HG02588 (cell line): Measurements from ENCODE around the gene FARSB.

Experiments
- ATAC-seq: cut with Tn5 transposase; IDR thresholded peaks from one replicate; pipeline ENCODE4 v1.9.1; 2021; ENCODE audit warnings: mild to moderate bottlenecking, moderate library complexity; ENCODE audit not compliant: unreplicated experiment

Gene FARSB

DNA sequence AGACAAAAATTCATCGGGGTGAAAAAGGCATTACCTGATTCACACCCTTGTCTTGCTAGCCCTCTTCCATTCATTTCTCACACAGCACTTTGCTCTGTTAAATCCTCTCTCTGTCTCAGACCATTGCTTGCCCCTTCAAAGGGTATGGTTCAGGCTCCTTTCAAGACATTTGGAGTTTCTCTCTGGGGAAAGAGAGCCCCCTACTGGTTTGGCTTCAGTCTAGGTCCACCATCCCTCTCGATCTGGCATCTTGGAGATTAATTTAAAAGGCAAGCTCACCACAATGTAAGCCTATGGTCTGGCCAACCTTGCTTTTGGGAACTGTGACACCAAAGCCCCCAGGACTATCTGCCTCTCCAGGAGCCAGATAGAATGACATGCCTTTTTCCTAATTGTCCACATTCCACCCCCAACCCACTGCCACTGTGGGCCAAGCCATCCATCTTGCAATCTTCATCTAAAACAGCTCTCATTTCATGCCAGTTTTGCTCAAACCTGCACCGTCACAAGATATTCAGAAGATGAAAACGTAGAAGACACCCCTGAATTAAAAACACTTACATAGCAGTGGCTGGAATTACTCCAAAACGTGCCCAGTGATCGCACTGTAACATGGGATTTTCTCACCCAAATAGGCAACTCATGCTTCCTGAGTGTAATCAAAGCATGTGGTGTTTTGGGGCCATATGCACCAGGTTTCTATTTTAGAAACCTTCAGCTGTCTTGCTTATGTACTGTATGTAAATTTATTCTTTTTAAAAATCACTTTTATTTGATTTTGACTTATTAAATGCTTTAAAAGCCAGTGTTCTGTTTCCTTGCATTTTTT, 93.9 kb downstream of the FARSB start:
- ATAC-seq: peak; percentile 76

- ATAC-seq: no peak
Measured at GRCh38 chr2:222561151-222561550, 94.7 kb downstream of the FARSB start.

DNA sequence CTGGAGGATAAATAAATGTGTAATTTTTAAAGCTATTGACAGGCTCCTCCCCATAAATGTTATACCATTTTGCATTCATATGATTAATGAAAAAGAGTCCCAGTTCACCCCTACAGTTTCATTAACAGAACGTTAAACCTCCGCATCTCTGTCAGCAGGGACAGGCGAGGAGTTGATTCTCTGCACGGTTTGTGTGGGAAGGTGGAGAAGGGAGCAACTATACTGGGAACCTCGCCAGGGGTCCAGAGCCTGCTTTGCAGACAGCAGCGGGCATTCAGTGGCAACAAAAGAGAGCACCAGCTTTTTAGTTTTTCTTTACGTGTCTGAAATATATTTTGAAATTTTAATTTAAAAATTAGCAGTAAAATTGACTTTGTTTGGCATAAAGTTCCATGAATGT, 101.4 kb downstream of the FARSB start:
- ATAC-seq: no peak

DNA sequence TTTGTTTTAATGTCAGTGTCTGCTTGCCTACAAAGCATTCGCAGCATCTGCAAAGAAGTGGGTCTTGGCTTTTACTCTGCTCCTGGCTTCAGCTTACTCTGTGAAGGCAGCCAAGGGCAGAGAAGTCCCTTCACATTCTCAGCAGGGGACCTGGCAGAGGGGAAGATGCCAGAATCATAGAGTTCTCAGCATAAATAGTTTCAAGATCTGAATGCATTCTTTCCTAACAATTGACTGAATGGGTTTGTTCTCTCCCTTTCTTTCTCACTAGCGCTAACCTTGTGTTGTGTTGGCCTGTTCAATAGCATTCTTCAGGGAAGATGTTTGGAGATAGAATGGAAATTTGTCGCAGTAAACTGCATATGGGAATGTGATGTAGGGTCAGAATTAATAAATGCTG, 106.9 kb downstream of the FARSB start:
- ATAC-seq: no peak

- no peak for ATAC-seq
Measured at GRCh38 chr2:222547083-222547482, 108.8 kb downstream of the FARSB start.

DNA sequence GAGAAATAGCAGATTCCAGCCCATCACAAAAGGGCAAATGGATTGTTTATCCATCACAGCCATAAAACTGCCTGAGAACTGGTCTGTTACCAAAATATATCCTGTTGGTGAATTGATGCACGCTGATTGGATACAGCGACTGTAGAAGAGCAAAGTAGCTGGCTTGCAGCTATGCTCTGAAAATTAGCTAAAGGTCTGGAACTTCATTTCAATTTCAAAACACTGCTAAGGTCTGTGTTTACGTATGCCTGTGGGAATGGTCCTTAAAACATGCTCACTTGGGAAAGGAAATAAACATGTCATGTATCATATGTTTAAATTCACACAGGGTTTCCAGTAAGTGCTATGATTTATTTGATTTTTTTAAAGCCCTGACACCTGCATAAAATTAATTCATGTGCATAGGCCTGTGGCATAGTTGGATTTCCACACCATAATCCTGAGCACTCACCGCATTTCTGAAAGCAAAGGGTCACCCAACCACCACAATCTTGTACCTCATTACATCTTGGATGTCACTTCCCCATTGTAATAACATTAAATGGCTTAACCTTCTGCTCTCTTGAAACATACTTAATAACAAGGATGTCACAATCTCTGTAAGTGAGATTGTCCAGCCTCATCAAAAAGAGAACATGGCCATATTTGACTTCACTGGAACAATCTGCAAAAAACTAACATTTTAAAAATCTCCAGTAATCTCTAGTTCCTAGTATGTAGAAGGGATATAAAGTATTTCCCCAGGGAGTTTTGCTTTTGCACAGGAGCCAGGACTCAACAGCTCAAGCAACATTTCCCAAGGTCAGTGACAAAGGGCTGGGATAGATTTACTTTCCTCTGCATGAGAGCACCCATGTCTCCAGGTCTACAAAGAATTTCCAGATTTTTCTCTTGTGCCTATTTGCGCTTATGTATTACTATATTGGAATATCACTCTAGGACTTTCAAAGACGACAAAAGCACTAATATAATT, 109.8 kb downstream of the FARSB start:
- ATAC-seq: no peak

DNA sequence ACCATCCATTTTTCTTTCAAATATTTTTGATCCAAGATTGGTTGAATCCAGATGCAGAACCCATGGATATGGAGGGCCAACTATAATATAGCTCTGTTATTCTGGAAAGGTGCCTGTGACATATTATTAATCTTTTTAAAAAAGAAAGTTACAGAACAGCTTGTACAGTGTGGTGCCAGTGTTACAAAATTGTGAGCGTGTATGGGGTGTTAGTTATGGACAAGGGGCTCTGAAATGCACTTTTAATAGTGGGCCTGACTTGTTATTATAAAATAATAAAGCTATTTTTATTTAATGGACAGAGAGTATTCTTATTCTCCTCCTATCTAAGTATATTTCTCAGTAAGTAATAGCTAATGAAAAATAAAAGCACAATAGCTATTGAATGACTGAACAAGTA, 111.2 kb downstream of the FARSB start:
- ATAC-seq: no peak

DNA sequence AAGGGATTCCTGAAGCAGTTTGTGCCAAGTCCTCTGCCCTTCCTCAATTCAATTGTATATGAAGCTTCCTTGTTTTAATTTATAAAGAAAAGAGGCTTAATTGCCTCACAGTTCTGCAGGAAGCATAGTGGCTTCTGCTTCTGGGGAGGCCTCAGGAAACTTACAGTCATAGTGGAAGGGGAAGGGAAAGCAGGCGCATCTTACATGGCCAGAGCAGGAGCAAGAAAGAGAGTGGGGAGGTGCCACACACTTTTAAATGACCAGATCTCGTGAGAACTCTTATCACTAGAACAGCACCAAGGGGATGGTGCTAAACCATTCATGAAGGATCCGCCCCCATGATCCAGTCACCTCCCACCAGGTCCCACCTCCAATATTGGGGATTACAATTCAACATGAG, 117.4 kb downstream of the FARSB start:
- ATAC-seq: peak; percentile 71

GRCh38 chr2:222535477-222535876, 120.4 kb downstream of the FARSB start:
- ATAC-seq: no peak

DNA sequence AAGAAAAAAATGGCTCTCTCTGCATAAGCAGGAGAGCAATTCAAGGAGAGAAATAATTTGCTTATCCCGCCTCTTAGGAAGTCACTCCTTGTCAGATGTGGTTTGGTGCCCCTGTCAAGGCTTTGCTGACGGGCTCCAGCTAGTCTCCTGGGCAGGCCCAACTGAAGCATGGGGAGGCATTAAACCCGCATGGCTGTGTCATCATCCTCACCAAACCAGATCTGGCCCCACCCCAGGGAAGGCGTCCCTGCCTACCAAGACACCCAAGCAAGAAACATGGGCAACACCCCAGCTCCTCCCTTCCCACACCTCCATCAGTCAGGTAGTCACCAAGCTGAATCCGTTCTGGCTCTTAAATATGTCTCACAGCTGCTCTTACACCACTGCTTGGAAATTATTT, 123.6 kb downstream of the FARSB start:
- no peak for ATAC-seq

- no peak for ATAC-seq
Measured at GRCh38 chr2:222526480-222527277, 129.2 kb downstream of the FARSB start.

- no peak for ATAC-seq
Measured at GRCh38 chr2:222525811-222526210, 130.1 kb downstream of the FARSB start.

DNA sequence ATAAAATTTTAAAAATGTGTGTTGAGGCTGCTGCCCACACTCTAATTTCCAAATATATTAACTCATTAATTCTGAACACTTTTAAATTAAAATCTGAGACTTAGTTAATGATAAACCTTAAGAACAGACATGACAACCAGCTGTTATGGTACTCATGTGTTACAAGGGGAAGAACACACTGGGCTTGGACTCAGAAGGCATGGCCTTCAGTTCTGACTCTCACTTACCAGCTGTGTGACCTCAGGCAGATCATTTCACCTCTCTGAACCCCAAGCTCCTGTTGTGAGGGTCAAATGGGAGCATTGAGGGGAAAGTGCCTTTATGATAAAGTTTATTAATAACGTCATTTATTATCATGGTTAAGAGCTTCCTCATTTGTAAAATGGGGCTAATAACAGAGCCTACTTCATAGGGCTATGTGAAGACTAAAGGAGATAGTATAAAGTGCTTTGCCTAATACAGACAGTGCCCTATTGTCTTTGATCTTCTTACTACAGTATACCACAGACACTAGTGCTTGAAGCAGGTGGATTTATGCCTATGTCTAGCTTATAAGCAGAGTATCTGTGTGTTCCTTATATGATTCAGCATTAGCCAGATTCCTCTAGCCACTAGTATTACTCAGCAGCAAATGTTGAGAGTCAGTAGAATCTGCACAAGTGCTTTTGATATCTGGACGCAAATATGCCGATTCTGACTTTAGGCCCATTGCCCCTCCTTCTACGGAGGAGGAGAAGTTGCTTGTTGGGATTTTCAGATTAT, 131.9 kb downstream of the FARSB start:
- ATAC-seq: no peak

GRCh38 chr2:222522082-222522481, 133.8 kb downstream of the FARSB start:
- ATAC-seq: no peak

GRCh38 chr2:222521099-222521498, 134.8 kb downstream of the FARSB start:
- ATAC-seq: peak; percentile 74
